SU-DHL-6 (cell line): ENCODE measurements around the gene C2CD2L.
"Not testable (repeated sequence)": the region's sequence is repeated elsewhere in the genome, so short reads cannot be mapped to it uniquely, and the experiment has no call there.

ENCODE experiments used
- H2AFZ ChIP-seq: fragments of 200-600 bp; sonication (generic); 2 replicates; pipeline ENCODE4 v1.6.1; 2014; ENCODE audit warnings: low read depth, mild to moderate bottlenecking, moderate library complexity, mixed read lengths, antibody characterized with exemption, low read length; ENCODE audit not compliant: severe bottlenecking
- H3F3A ChIP-seq: fragments of 200-600 bp; shearing (Covaris generic); 2 replicates; pipeline ENCODE4 v1.6.0; 2016; ENCODE audit warnings: antibody characterized with exemption, mild to moderate bottlenecking; ENCODE audit not compliant: insufficient read depth
- H3K27ac ChIP-seq: fragments of 200-600 bp; sonication (generic); 2 replicates; pipeline ENCODE4 v1.5.1; 2016; ENCODE audit warnings: low read depth, mild to moderate bottlenecking, low read length, moderate library complexity, mixed read lengths
- H3K27me3 ChIP-seq: fragments of 200-600 bp; sonication (generic), shearing (Covaris generic); 2 replicates; pipeline ENCODE4 v1.6.0; 2014; ENCODE audit warnings: mild to moderate bottlenecking, low read length
- H3K36me3 ChIP-seq: fragments of 200-600 bp; sonication (generic); 2 replicates; pipeline ENCODE4 v1.6.1; 2014; ENCODE audit warnings: mild to moderate bottlenecking, low read length, mixed read lengths
- H3K4me2 ChIP-seq: fragments of 300-600, 200-600 bp; shearing (Covaris generic), sonication (generic); 2 replicates; pipeline ENCODE4 v1.6.0; 2014; ENCODE audit warnings: low read length, low read depth, mild to moderate bottlenecking; ENCODE audit not compliant: poor library complexity, severe bottlenecking
- H3K4me3 ChIP-seq: fragments of 200-600 bp; sonication (generic); 2 replicates; pipeline ENCODE4 v1.5.1; 2014; ENCODE audit warnings: antibody characterized with exemption, low read length, mild to moderate bottlenecking, mixed read lengths; ENCODE audit not compliant: insufficient read depth, poor library complexity, severe bottlenecking
- H3K79me2 ChIP-seq: fragments of 200-600 bp; sonication (generic); 2 replicates; pipeline ENCODE4 v1.6.1; 2014; ENCODE audit warnings: mild to moderate bottlenecking, low read length, moderate library complexity; ENCODE audit not compliant: insufficient read depth
- H3K9ac ChIP-seq: fragments of 200-600 bp; sonication (generic); 2 replicates; pipeline ENCODE4 v1.7.0; 2014; ENCODE audit warnings: mild to moderate bottlenecking, low read length
- H3K9me2 ChIP-seq: fragments of 200-600 bp; sonication (generic); replicated peaks from 2 replicates; pipeline ENCODE4 v1.6.1; 2014; ENCODE audit warnings: low read length; ENCODE audit not compliant: insufficient read depth
- H3K9me3 ChIP-seq: fragments of 200-600 bp; sonication (generic); 2 replicates; pipeline ENCODE4 v1.6.1; 2014; ENCODE audit warnings: low read length, mixed read lengths; ENCODE audit not compliant: insufficient read depth
- H4K20me1 ChIP-seq: fragments of 200-600 bp; sonication (generic); 2 replicates; pipeline ENCODE4 v1.6.1; 2014; ENCODE audit warnings: low read depth, mild to moderate bottlenecking, antibody characterized with exemption, low read length, moderate library complexity, mixed read lengths
- CTCF ChIP-seq: fragments of 200-600 bp; sonication (generic); IDR thresholded peaks from one replicate; pipeline ENCODE4 v1.5.1; 2017; ENCODE audit warnings: antibody characterized with exemption, mild to moderate bottlenecking, low read length, moderate library complexity; ENCODE audit not compliant: insufficient read depth, poor library complexity, severe bottlenecking
- EZH2phosphoT487 ChIP-seq: fragments of 200-600 bp; sonication (generic), shearing (Covaris generic); conservative IDR thresholded peaks from 2 replicates; pipeline ENCODE4 v1.6.1; 2018; ENCODE audit warnings: mild to moderate bottlenecking, antibody characterized with exemption, low read length, moderate library complexity, mixed read lengths

C2CD2L gene

GRCh38 chr11:119100994-119101758 is 6.0 kb upstream of the C2CD2L start:
- peaks cover 36% of the 10 kb centered on the region for H3F3A ChIP-seq
- H3K27ac ChIP-seq = peak overlapping the region; percentile 77
- no peaks in the 10 kb centered on the region for H3K27me3 ChIP-seq
- H4K20me1 ChIP-seq = no peaks in the 10 kb centered on the region
- H3K4me3 ChIP-seq = peak overlapping the region; percentile 72
- H3K9me3 ChIP-seq = no peaks in the 10 kb centered on the region
- H3K79me2 ChIP-seq = peaks cover 16% of the 10 kb centered on the region
- H3K4me2 ChIP-seq = peak overlapping the region; percentile 83
- peaks cover 12% of the 10 kb centered on the region for H3K36me3 ChIP-seq
- H3K9me2 ChIP-seq = no peaks in the 10 kb centered on the region
- H2AFZ ChIP-seq = peak overlapping the region; percentile 65
- H3K9ac ChIP-seq = peak overlapping the region; percentile 93
- TF ChIP-seq EZH2phosphoT487 = no peak
- TF ChIP-seq CTCF = no peak

- Histone ChIP-seq H2AFZ (peak within 1 kb of the TSS; percentile 65), H3K36me3 (peaks cover 7% of the 10 kb centered on the region), H3K27ac (peak within 1 kb of the TSS; percentile 77), H3K4me2 (peak within 1 kb of the TSS; percentile 83), H4K20me1 (no peaks in the 10 kb centered on the region), H3F3A (peaks cover 29% of the 10 kb centered on the region), H3K4me3 (peak within 1 kb of the TSS; percentile 72), H3K27me3 (no peaks in the 10 kb centered on the region), H3K79me2 (peaks cover 16% of the 10 kb centered on the region), H3K9me3 (no peaks in the 10 kb centered on the region), H3K9ac (peak within 1 kb of the TSS; percentile 93), H3K9me2 (no peaks in the 10 kb centered on the region)
- TF ChIP-seq CTCF (no peak), EZH2phosphoT487 (no peak)
Measured at GRCh38 chr11:119101759-119102423, 5.3 kb upstream of the C2CD2L start, which contains the start of gene DPAGT1. TSS of gene DPAGT1 (minus strand) at chr11:119101853. CDS start at chr11:119101655, 198 bp downstream.

GRCh38 chr11:119103161-119103664 is 3.9 kb upstream of the C2CD2L start:
- H3K9me3 ChIP-seq, H3K9me2 ChIP-seq, H3K4me3 ChIP-seq, H3K27ac ChIP-seq, H4K20me1 ChIP-seq, H3K27me3 ChIP-seq, H3K36me3 ChIP-seq, H2AFZ ChIP-seq: not testable (repeated sequence)
- Histone ChIP-seq H3K4me2 (peak overlapping the region; percentile 83), H3K9ac (peak overlapping the region; percentile 93), H3F3A (peaks cover 20% of the 10 kb centered on the region), H3K79me2 (peaks cover 26% of the 10 kb centered on the region)
